ENCODE data around the gene CPO.

The CPO gene

GRCh38 chr2:206939340-206939739 is at the start of gene CPO:
TSS of gene CPO (plus strand) at chr2:206939518. CDS start at chr2:206939600, 82 bp downstream.
- TF ChIP-seq GATA1 (IDR thresholded peaks at IDR 0.05; ENCODE audit: low read depth, low read length) = no peak
- DNase-seq = peak in 1 of 2 experiments; percentile 3

GRCh38 chr2:206890179-206890578 is 49.1 kb upstream of the CPO start:
- peak in 1 of 2 experiments; percentile 2 for DNase-seq

GRCh38 chr2:206890926-206891325 is 48.4 kb upstream of the CPO start:
- no peak for TF ChIP-seq POLR2A (IDR thresholded peaks at IDR 0.05; ENCODE audit: low read length)
- no peak for TF ChIP-seq GATA1 (IDR thresholded peaks at IDR 0.05; ENCODE audit: low read depth, low read length)
- DNase-seq = no peak

More at GRCh38 chr2:206890179-206890578, 49.1 kb upstream of the CPO start:
- TF ChIP-seq POLR2A (IDR thresholded peaks at IDR 0.05; ENCODE audit: low read length) (no peak), GATA1 (IDR thresholded peaks at IDR 0.05; ENCODE audit: low read depth, low read length) (no peak)

- DNase-seq = peak; percentile 28 to 64
- TF ChIP-seq POLR2A (IDR thresholded peaks at IDR 0.05; ENCODE audit: low read length) (no peak), GATA1 (IDR thresholded peaks at IDR 0.05; ENCODE audit: low read depth, low read length) (no peak)
These were observed 24.2 kb upstream of the CPO start for GRCh38 chr2:206915121-206915520.

GRCh38 chr2:206918263-206918662 is 21.1 kb upstream of the CPO start:
- TF ChIP-seq POLR2A (IDR thresholded peaks at IDR 0.05; ENCODE audit: low read length) = no peak
- TF ChIP-seq GATA1 (IDR thresholded peaks at IDR 0.05; ENCODE audit: low read depth, low read length) = no peak
- no peak for DNase-seq

GRCh38 chr2:206920310-206920709 is 19.0 kb upstream of the CPO start:
- TF ChIP-seq GATA1 (IDR thresholded peaks at IDR 0.05; ENCODE audit: low read depth, low read length) = no peak
- no peak for TF ChIP-seq POLR2A (IDR thresholded peaks at IDR 0.05; ENCODE audit: low read length)
- peak; percentile 3 to 9 for DNase-seq

GRCh38 chr2:206920951-206921350 is 18.4 kb upstream of the CPO start:
- DNase-seq = peak; percentile 33 to 49

GRCh38 chr2:206921529-206921928 is 17.8 kb upstream of the CPO start:
- DNase-seq = peak in 1 of 2 experiments; percentile 32
- TF ChIP-seq GATA1 (IDR thresholded peaks at IDR 0.05; ENCODE audit: low read depth, low read length) (no peak), POLR2A (IDR thresholded peaks at IDR 0.05; ENCODE audit: low read length) (no peak)

More at GRCh38 chr2:206920951-206921350, 18.4 kb upstream of the CPO start:
- TF ChIP-seq POLR2A (IDR thresholded peaks at IDR 0.05; ENCODE audit: low read length) (no peak), GATA1 (IDR thresholded peaks at IDR 0.05; ENCODE audit: low read depth, low read length) (no peak)

- TF ChIP-seq GATA1 (IDR thresholded peaks at IDR 0.05; ENCODE audit: low read depth, low read length) = no peak
- TF ChIP-seq POLR2A (IDR thresholded peaks at IDR 0.05; ENCODE audit: low read length) = no peak
- DNase-seq = no peak
These were observed 3.1 kb upstream of the CPO start for GRCh38 chr2:206935991-206936842.

- TF ChIP-seq POLR2A (IDR thresholded peaks at IDR 0.05; ENCODE audit: low read length) (no peak), GATA1 (IDR thresholded peaks at IDR 0.05; ENCODE audit: low read depth, low read length) (no peak)
- no peak for DNase-seq
These were observed 2.5 kb upstream of the CPO start for GRCh38 chr2:206936843-206937230.

- TF ChIP-seq GATA1 (IDR thresholded peaks at IDR 0.05; ENCODE audit: low read depth, low read length) = no peak
- no peak for TF ChIP-seq POLR2A (IDR thresholded peaks at IDR 0.05; ENCODE audit: low read length)
- DNase-seq = no peak
These were observed 1.8 kb upstream of the CPO start for GRCh38 chr2:206937555-206937954.

GRCh38 chr2:206940546-206940945 is 1.2 kb downstream of the CPO start:
- no peak for DNase-seq
- no peak for TF ChIP-seq POLR2A (IDR thresholded peaks at IDR 0.05; ENCODE audit: low read length)

- no peak for DNase-seq
- TF ChIP-seq GATA1 (IDR thresholded peaks at IDR 0.05; ENCODE audit: low read depth, low read length) = no peak
- no peak for TF ChIP-seq POLR2A (IDR thresholded peaks at IDR 0.05; ENCODE audit: low read length)
These were observed 3.5 kb downstream of the CPO start for GRCh38 chr2:206942592-206943478.

- DNase-seq = peak in 1 of 2 experiments; percentile 32
These were observed 14.1 kb downstream of the CPO start for GRCh38 chr2:206953404-206953803.
